ENCODE results near the gene KYAT1.

Gene KYAT1

DNA sequence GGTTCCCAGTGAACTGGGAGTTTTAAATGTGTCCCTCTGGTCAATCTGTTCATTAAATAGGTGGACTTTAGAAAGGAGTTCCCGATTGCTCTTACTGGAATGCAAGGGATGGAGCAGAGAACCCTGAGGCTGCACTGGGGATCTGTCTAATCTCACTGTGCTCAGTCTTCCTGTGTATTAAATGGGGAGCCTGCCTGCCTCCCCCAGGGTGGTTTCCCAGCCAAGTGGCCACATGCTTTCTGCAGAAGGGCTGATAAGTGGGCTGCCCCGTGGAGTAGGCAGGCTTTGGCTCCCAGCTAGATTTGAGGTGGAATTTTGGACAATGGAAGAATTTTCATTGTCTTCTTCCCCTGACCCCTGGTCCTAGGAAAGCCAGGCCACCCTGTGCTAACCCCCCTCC lies 25.0 kb upstream of the KYAT1 start:
- no peak for DNase-seq

DNA sequence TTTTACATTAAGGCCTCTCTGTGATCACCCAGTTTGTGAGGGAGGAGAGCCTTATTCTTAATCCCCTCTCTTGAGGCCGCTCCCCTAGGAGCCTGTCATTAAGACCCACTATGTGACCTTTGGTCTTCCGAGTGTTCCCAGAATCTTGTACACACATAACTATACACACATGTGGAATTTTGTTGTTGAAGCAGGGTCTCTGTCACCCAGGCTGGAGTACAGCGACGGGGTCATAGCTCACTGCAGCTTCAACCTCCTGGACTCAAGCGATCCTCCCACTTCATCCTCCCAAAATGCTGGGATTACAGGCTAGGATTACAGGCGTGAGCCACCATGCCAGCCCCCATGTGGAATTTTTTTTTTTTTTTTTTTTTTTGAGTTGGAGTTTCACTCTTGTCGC lies 24.2 kb upstream of the KYAT1 start:
- DNase-seq = no peak

DNA sequence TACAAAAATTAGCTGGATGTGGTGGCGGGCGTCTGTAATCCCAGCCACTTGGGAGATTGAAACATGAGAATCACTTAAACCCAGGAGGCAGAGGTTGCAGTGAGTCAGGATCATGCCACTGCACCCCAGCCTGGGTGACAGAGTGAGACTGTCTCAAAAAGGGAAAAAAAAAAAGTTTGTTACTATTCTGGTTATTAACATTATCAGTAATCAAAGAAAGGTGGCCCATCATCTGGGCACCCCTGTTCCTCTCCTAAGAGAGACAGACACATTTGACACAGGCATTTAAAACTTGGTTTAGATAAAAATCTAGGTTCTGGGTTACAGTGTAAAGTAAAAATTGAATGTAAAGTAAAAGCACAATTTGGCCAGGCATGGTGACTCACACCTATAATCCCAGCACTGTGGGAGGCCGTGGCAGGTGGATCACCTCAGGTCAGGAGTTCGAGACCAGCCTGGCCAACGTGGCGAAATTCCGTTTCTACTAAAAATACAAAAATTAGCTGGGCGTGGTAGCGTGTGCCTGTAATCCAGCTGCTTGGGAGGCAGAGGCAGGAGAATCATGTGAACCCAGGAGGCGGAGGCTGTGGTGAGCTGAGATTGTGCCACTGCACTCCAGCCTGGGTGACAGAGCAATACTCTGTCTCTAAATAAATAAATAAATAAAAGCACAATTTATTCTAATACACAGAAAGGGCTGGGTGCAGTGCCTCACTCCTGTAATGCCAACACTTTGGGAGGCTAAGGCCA lies 22.3 kb upstream of the KYAT1 start:
- no peak for DNase-seq

DNA sequence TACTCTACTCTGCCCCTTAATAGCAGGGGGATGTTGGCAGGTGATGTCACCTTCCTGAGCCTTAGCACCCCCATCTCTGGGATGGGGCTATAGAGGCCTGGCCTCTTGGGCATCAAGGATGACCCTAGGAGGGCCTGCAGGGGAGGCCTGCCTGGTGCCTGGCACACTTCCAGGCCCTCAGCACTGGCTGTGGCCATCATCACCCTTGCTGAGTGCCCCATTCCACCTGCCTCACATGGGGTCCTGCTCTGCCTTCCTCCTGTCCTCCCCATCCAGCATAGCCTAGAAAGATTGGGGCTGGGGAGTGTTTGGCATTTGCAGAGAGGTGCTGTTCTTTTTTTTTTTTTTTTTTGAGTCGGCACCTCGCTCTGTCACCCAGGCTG lies 21.3 kb upstream of the KYAT1 start:
- no peak for DNase-seq

DNA sequence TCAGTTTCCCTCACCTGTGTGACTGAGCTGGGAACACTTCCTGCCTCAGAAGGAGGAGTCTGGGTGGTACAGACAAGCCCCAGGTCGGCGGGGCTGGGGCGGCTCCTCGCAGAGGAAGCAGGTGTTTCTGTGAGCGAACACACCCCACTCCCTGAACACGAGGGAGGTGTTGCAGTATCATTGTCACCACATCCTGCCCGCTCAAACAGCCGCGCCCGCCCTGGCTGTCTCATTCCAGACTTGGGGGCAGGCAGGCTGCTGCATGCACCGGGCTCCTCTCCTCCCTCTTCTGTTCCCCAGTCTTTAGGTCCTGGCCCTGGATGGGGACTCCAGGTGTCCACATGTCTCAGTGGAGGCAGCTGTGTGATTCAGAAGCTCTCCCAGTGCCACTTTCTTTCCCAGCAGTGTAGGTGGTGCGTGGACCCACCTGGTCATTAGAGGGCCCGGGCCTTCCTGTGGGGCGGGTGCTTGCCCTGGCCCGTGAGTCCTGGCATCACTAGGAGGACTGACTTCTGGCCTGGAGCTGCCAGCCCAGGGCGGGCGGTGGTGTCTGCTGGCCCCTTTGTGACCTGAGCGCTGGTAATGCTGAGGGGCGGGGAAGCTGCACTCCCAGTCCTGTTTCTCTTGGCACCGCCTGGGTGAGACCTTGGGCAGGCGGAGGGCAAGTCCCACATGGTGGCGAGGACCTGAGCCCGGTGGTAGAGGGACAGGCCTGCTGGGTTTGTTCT lies 20.8 kb upstream of the KYAT1 start:
- DNase-seq = no peak

DNA sequence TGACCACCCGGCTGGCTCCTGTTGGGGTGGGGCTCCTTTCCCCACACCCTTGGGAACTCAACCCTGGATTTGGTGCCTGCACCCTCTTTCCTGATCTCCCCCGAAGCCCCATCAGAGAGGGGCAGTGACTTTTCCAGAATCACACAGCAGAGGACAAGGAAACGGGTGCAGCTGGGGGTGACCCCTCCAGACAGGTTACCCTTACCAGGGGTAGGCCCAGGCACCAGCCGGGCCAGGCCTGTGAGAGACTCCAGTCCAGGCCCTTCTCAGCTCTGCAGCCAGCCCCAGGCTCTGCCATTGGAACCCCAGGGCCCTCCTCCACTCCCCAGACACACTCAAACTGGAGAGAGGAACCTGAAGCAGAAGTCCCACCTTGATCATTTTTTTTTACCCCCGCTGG lies 20.1 kb upstream of the KYAT1 start:
- no peak for DNase-seq

DNA sequence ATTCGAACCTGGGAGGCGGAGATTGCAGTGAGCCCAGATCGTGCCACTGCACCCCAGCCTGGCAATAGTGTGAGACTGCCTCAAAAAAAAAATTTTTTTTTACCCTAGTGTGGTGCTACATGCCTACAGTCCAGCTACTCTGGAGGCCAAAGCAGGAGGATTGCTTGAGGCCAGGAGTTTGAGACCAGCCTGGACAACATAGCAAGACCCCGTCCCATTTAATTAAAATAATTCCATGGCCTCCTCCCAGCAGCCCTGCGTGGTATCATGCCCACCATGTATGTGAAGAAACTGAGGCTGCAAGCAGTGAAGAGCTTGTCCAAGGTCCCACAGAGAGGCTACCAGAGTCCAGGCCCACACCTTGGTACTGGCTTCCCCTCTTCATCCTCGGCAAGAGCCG lies 19.6 kb upstream of the KYAT1 start:
- DNase-seq = no peak

DNA sequence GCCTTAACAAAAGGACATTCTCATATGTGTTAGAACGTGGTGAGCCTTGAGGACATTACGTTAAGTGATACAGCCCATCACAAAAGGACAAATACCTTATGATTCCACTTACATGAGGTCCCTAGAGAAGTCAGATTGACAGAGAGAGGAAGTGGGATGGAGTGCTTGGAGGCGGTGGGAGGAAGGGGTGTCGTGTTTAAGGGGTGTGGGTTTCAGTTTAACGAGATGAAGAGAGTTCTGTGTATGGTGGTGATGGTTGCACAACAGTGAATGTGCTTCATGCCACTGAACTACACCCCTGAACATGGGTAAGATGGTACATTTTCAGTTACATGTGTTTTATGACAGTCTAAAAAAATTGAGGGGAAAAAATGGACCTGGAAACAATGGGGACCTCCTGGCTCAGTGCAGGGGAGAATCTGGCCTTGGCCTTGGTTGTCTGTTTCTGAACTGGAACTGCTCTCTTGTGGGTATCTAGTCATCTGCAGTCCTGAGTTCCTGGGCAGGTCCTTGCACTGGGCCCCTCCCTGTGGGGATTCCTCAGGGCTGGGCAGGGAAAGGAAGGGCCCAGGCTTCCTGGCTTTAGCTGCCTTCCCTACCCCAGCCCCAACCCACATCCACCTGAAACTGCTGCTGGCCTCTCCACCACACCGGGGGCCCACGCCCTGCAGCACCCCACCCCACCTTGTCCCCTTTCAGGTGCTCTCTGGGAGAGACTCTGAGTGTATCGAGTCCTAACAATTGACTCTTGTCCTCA lies 18.0 kb upstream of the KYAT1 start:
- no peak for DNase-seq

DNA sequence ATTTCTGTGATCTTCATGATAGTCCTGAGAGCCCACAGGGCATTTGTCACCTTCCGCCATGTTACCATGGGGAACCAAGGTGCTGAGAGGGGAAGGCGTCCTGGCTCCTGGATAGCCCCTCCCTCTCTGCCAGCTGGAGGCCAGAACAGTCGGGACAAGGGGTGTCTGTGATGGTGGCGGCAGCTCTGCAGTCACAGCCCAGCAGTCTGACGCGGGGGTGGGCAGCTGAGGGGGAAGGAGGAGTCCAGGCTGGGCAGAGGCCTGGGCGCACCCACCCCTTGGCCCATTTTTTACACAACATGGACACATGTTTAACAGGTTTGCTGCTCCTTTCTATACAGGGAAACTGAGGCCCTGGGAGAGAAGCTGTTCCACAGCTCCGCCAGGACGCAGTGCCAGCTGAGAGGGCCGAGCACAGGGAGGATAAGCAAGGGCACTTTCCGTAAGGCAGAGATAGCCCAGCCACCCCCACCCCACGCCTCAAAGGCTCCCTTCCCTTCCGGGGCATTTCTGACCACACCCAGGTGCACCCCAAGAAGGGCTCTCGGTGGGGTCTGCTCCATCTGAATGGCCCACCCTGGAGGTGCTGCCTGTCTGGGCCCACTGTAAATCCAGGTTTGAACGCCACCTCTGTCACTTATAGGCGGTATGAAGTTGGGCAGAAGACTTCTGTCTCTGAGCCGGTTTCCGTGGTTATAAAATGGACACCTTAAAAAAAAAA lies 17.3 kb upstream of the KYAT1 start:
- DNase-seq = no peak

DNA sequence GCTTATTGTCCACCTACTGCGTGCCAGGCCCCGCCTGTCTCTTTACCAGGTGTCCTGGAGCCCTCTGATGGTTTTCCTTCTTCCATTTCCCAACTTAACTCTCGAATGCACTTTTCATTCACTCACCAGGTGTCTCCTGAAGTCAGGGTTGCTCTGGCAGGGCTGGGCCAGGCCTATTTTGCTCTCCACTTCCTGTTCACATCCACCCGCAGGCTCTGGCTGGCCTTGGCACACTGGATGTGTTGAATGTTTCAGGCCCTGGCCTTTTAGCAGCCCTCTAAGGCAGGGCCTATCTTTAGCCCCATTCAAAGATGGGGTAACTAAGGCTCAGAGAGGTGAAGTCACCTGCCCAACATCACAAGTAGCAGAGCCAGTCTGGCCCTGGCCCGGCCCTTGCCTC lies 16.6 kb upstream of the KYAT1 start:
- no peak for DNase-seq

DNA sequence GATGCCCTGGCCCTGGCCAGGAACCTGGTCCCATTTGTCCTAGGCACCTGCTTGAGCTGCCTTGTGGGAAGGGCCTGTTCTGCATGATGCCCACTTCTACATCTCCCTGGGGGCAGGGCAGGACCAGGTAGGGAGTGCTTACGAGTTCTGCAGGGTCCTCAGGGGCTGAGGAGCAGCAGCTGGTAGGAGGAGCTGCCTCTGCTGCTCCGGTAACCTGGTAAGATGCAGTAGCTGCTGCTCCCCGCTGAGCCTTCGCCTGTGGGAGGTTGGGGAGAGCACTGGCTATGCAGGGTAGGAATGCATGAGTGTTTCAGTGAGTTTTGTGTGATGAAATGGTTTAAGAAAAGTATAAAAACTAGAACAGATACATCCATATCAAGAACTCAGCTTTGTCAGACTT lies 13.8 kb upstream of the KYAT1 start:
- no peak for DNase-seq

DNA sequence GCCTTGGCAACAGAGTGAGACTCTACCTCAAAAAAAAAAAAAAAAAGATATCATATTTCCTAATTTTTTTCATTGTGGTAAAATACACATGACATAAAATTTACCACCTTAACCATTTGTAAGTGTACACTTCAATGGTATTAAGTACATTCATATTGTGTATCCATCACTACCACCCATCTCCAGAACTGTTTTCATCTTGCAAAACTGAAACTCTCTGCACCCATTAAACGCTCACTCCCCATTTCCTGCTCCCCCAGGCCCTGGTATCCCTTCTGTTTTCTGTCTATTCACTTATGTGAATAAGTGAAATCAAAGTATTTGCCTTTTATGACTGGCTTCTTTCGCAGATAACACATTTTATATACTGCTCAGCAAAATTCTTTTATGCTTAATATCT lies 13.0 kb upstream of the KYAT1 start:
- DNase-seq = no peak

DNA sequence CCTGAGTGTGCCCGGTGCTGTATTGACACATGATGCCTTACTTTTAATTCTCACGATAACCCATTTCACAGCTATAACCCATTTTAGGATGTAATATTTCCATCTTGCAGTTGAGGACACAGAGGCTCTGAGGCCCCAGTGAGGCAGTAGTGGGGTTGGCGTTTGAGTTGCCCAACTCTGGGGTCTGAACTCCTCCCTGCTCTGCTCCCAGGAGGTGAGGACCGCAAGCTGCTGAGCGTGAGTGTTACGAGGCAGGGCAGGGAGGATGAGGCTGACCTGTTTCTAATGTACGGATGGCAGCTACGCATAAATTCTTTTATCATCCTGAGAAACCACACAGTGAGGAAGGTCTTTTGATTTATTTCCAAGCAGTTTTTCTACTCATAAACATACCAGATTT lies 11.6 kb upstream of the KYAT1 start:
- no peak for DNase-seq

DNA sequence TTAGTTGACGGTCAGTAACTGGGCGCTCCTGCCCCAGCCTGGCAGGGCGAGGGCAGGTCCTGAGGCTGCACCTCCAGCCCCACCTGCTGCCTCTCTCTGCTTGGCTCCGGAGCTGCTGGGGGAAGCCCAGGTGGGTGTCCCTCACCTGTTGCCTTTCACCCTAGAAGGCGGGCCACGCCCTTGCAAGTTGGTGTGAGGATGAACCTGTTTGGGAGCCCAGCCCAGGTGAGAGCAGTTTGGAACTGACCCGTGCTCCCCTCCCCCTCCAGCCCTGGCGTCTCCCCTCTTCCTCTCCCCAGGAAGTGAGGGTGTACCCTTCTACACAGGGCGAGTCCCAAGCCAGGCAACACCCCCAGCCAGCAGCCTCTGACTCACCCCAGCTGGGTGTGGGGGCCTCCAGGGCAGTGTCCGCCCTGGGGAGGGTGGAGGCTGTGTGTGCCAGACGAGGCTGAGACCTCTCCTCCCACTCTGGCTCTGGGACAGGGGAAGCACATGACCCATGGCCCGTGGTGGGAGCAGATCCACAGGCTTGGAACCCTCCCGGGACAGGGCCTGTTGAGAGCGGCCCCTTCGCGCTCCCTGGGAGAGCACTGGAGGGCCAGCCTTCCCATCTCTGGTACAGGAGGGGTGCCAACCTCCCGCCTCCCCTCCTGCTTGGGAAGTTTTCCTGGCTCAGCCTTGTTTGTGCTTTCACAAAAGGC lies 10.6 kb upstream of the KYAT1 start:
- DNase-seq = no peak

DNA sequence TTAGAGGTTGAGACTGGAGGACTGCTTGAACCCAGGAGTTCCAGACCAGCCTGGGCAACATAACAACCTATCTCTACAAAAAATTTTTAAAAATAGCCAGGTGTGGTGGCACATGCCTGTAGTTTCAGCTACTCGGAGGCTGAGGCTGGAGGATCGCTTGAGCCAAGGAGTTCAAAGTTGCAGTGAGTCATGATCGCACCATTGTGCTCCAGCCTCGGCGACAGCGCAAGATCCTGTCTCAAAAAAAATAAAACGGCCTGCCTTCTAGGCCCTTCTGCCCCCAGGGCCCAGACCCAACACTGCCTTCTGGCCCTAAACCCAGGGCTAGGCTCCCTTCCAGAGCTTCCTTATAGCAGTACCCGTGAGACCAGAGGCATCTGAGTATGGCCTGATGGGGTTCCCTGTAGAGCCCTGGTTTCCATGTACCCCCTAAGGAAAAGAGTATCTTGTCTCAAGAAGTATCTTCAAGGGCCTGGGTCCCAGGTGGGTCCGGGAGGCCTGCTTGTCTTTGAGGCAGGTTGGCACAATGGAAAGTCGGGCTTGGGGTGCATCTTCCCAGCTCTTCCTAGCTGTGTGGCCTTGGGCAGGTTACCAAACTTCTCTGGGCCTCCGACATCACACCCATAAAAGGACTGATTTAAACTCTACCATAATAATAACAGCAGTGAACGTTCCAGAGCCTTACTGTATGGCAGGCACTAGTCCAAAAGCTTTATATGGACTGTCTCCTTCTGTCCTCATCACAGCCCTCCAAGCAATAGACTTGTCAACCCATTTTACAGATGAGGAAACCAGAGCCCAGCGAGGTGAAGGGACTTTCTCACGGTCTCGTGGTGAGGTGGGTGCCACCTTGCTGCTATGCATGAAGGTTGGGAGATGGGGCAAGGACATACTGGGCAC lies 9.8 kb upstream of the KYAT1 start:
- DNase-seq = no peak

DNA sequence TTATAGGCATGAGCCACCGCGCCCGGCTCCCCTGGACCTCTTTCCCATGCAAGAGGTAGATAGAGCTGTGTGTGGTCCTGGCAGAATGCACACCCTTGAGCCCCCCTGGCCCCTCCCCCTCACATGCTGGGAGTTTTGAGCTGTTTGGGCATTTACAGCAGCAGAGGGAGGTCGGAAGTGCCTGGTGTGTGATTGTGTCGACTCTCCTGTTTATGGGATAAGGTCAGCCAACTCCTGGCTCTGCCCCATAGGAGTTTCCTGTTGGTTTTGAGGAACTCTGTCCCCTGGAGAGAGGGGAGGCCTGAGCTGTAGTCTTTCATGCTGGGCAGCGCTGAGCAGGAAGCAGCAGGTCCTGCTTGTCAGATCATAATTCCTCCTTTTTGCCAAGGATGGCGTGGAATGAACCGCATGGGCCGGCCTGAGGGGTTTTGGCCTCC lies 6.2 kb upstream of the KYAT1 start:
- DNase-seq = no peak

DNA sequence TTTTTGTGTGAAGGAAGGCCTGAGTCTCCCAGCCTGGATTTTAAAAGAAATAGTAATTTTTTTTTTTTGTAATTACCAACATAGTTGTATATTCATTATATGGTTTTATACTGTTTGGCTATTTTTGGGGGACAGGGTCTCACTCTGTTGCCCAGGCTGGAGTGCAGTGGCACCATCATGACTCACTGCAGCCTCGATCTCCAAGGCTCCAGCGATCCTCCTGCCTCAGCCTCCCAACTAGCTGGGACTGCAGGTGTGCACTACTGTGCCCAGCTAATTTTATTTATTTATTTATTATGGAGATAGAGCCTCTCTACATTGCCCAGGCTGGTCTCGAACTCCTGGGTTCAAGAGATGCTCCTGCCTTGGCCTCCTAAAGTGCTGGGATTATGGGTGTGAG lies 5.3 kb upstream of the KYAT1 start:
- no peak for DNase-seq

DNA sequence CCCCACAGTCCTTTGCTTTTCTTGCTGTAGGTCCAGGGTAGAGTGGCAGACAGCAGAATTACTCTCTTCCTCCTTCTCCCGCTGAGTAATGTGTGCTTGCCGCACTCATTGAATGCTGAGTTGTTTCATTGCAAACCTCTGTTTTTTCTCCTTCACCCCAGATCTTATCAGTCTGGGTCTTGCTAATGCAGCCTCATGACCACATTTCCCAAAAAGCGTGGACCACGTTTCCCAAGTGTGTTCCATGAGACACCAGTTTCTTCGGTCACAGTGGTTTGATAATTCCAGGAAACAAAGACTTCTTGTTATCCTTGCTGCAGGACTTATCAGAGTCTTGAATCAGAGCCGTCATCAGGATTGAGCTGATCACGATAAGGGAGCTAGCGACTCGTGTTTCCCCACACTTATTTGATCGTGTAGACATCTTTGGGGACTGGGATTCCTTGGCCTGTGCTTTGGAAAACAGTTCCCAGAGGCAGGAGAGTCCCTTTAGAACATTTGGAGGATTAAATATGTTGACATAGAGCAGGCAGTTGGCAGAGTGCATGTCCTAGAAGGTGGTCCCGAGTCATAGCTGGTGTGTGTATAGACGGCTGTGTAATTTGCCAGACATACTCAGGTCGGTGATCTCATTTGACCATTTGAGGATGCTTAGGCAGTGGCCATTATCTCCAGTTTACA lies 4.6 kb upstream of the KYAT1 start:
- DNase-seq = no peak

DNA sequence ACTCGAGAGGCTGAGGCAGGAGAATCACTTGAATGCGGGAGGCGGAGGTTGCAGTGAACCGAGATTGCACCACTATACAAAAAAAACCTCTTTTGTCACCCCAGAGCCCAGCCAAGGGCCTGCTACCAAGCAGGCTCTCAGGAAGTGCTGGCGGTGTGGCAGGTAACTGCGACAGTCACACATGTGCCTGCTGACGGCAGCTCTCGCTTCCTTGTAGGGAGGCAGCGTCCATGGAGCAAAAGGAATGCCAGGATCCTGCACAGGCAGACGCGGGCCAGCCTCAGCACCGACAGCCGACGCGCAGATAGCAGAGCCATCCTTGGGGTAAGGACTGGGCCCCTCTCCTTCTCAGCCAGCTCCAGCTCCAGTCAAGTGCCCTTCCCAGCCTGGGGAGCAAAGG lies 4.0 kb upstream of the KYAT1 start:
- DNase-seq = no peak

DNA sequence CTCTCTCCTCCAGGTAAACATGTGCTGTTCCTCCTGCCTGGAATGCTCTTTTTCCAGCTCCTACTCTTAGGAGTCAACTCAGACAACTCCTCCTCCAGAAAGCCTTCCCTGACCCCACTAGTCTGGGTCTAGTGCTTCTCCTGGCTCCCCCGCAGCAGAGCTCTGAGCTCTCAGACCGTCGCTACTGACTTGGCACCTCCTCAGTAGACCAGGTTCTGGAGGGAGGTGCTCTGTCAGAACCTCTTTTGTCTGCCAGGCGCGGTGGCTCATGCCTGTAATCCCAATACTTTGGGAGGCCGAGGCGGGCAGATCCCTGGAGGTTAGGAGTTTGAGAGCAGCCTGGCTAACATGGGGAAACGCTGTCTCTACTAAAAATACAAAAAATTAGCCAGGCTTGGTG lies 3.6 kb upstream of the KYAT1 start:
- no peak for DNase-seq

DNA sequence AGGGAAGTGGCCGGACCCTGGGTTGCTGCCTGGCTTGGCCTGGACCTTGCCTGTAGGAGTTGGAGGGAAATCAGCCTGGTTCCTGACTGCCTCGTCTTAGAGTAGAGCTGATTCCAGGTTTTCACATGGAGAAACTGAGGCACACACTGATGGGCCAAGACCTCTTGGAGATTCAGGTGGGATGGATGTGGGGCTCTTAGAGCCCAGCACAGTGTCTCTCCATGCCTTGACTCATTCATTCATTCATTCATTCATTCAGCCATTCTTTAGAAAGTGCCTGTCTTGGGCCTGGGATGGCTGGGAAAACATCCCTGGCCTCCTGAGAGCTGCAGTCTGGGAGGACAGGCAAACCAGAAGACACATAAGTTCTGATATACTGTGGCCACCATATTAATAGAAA lies 2.4 kb upstream of the KYAT1 start:
- no peak for DNase-seq
